Endothelial cell of umbilical vein (primary cell): Measurements from ENCODE around the gene RASGRF1. TPM values are rescaled to one million over a fixed set of nuclear protein-coding genes. Genes with fewer than 3 reads are reported as not detected.

Experiments used
- BruUV-seq: library from RNA; stranded (reverse); fragments of 400-500 nt; replicated peaks from 2 replicates; lab custom pipeline; 2021; lab: Mats Ljungman, UMichigan
- CTCF ChIA-PET: fragments of 300-600, 350-600 bp; sonication (Branson Sonifier 250); formaldehyde crosslinking; loops from one replicate; lab custom pipeline; 2021; ENCODE audit warnings: antibody characterized with exemption, inconsistent platforms; lab: Charles Lee
- POLR2A ChIA-PET: fragments of 300-600, 350-600 bp; sonication (Branson Sonifier 250); formaldehyde crosslinking; loops from one replicate; lab custom pipeline; 2021; ENCODE audit warnings: antibody characterized with exemption, inconsistent platforms; lab: Charles Lee
- DNase-seq: peaks from one replicate; pipeline ENCODE4 v3.0.0-alpha.2; 2011; ENCODE audit warnings: low read depth, low spot score
- FAIRE-seq: peaks from 2 replicates; lab custom pipeline; 2011; peaks lifted over from hg19 to GRCh38; lab: Jason Lieb, UNC
- H2AFZ ChIP-seq: 2 replicates; pipeline ENCODE4 v1.6.0; 2012; ENCODE audit warnings: low read depth, low read length, control low read depth, inconsistent platforms
- H3K27ac ChIP-seq: 2 replicates; pipeline ENCODE4 v1.5.1; 2011; ENCODE audit warnings: low read depth, mild to moderate bottlenecking, control low read depth, low read length, moderate library complexity; ENCODE audit not compliant: insufficient read depth
- H3K27me3 ChIP-seq, 2 experiments: 2 replicates each; pipeline versions ENCODE4 v1.6.0 to v1.6.1; 2011; ENCODE audit warnings: low read length in 2 of 2, mixed read lengths in 1 of 2; ENCODE audit not compliant: control insufficient read depth in 2 of 2, insufficient read depth in 2 of 2
- H3K36me3 ChIP-seq, 2 experiments: 2 replicates in 1 of 2; 3 replicates in 1 of 2; pipeline ENCODE4 v1.5.1; 2011; ENCODE audit warnings: low read length in 2 of 2, mild to moderate bottlenecking in 1 of 2, moderate library complexity in 1 of 2; ENCODE audit not compliant: control insufficient read depth in 2 of 2, insufficient read depth in 2 of 2; ENCODE audit errors: extremely low read depth in 1 of 2
- H3K4me1 ChIP-seq: 3 replicates; pipeline ENCODE4 v1.5.1; 2011; ENCODE audit warnings: mild to moderate bottlenecking, low read length; ENCODE audit not compliant: control insufficient read depth, insufficient read depth; ENCODE audit errors: extremely low read depth
- H3K4me2 ChIP-seq: 2 replicates; pipeline ENCODE4 v1.6.1; 2011; ENCODE audit warnings: low read length, control low read depth, mixed read lengths; ENCODE audit not compliant: insufficient read depth
- H3K4me3 ChIP-seq, 3 experiments: fragments of 200-600 bp in 1 of 3; sonication (generic), shearing (Covaris generic) in 1 of 3; replicated peaks in 1 of 3; 2 replicates each; pipeline ENCODE4 v1.5.1; 2011 to 2016; ENCODE audit warnings: control low read depth in 3 of 3, low read length in 3 of 3, mild to moderate bottlenecking in 2 of 3, inconsistent platforms in 1 of 3, low read depth in 1 of 3, moderate library complexity in 1 of 3; ENCODE audit not compliant: insufficient read depth in 1 of 3
- H3K79me2 ChIP-seq: 2 replicates; pipeline ENCODE4 v1.6.0; 2012; ENCODE audit warnings: low read length, inconsistent platforms; ENCODE audit not compliant: control insufficient read depth, insufficient read depth
- H3K9ac ChIP-seq: replicated peaks from 2 replicates; pipeline ENCODE3; 2011; ENCODE audit warnings: low read length, control low read depth; ENCODE audit not compliant: insufficient read depth; ENCODE audit errors: extremely low read depth
- H3K9me1 ChIP-seq: replicated peaks from 3 replicates; pipeline ENCODE4 v1.6.0; 2011; ENCODE audit warnings: mild to moderate bottlenecking, low read length; ENCODE audit not compliant: control insufficient read depth, insufficient read depth; ENCODE audit errors: extremely low read depth
- H3K9me3 ChIP-seq: replicated peaks from 2 replicates; pipeline ENCODE4 v1.5.1; 2012; ENCODE audit warnings: low read length, inconsistent platforms; ENCODE audit not compliant: control insufficient read depth, insufficient read depth
- H4K20me1 ChIP-seq: replicated peaks from 2 replicates; pipeline ENCODE3; 2011; ENCODE audit warnings: mild to moderate bottlenecking, low read length; ENCODE audit not compliant: control insufficient read depth, insufficient read depth; ENCODE audit errors: extremely low read depth
- CTCF ChIP-seq, 2 donors: IDR thresholded peaks; 1 replicate in 1 of 2; 2 replicates in 1 of 2; pipeline ENCODE4 v1.5.1; 2011; ENCODE audit warnings: low read length in 2 of 2, mild to moderate bottlenecking in 2 of 2, moderate library complexity in 2 of 2, control low read depth in 1 of 2, inconsistent platforms in 1 of 2, low read depth in 1 of 2; ENCODE audit not compliant: insufficient read depth in 1 of 2; ENCODE audit errors: extremely low read depth in 1 of 2
- EZH2 ChIP-seq: IDR thresholded peaks from 2 replicates; pipeline ENCODE4 v1.6.1; 2012; ENCODE audit warnings: borderline replicate concordance, low read depth, mild to moderate bottlenecking, moderate library complexity, low read length, inconsistent platforms; ENCODE audit not compliant: severe bottlenecking
- FOS ChIP-seq: IDR thresholded peaks from 2 replicates; pipeline ENCODE4 v1.6.1; 2011; ENCODE audit warnings: mild to moderate bottlenecking, low read length, moderate library complexity, borderline replicate concordance; ENCODE audit not compliant: insufficient read depth
- GATA2 ChIP-seq: IDR thresholded peaks from 2 replicates; pipeline ENCODE4 v1.7.0; 2011; ENCODE audit warnings: low read depth, mild to moderate bottlenecking, moderate library complexity, mixed read lengths, low read length; ENCODE audit not compliant: insufficient read length, insufficient read depth
- JUN ChIP-seq: IDR thresholded peaks from 2 replicates; pipeline ENCODE4 v1.6.1; 2011; ENCODE audit warnings: borderline replicate concordance, low read depth; ENCODE audit not compliant: insufficient read length, insufficient read depth
- MYC ChIP-seq: IDR thresholded peaks from one replicate; pipeline ENCODE4 v1.6.1; 2011; ENCODE audit warnings: mild to moderate bottlenecking, low read depth, low read length
- POLR2A ChIP-seq: IDR thresholded peaks from 2 replicates; pipeline ENCODE4 v1.6.1; 2012; ENCODE audit warnings: low read depth, mild to moderate bottlenecking, control low read depth, low read length
- POLR2AphosphoS5 ChIP-seq: IDR thresholded peaks from 2 replicates; pipeline ENCODE4 v1.6.1; 2012; ENCODE audit warnings: low read depth, mild to moderate bottlenecking, control low read depth, low read length, moderate library complexity; ENCODE audit not compliant: insufficient read depth
- dilution Hi-C: fragments of 300-500 bp; cut with MboI; formaldehyde crosslinking; loops from one replicate; pipeline ENCODE4 v1.15.0; 2019; ENCODE audit warnings: low sequenced_read_pairs; ENCODE audit not compliant: extremely low pct_ligation_motif_present
- intact Hi-C: fragments of 100-400 bp; cut with micrococcal nuclease; formaldehyde crosslinking; loops from one replicate; pipeline ENCODE4 v1.10.0; 2022
- polyA plus RNA-seq, 4 experiments: library from polyadenylated mRNA; depleted of rRNA in 3 of 4; stranded (reverse) in 3 of 4; unstranded in 1 of 4; fragments of >200 nt; gene quantifications; 2 replicates each; pipeline versions ENCODE4 v1.2.1 to v1.2.3, GENCODE V29; 2011 to 2012; ENCODE audit warnings: missing spikeins in 1 of 4
- total RNA-seq: library from RNA; stranded (reverse); gene quantifications from 2 replicates; pipeline ENCODE4 v1.2.3, GENCODE V29; 2021
- TF ChIP-seq, protein P1 (sequence below): IDR thresholded peaks from 2 replicates; pipeline ENCODE4 v1.6.1; 2011; ENCODE audit not compliant: insufficient read depth, insufficient read length

RASGRF1 gene
- total and polyA plus RNA-seq, 2 donors (not counting 3 experiments of a cell fraction or from before 2014, with no cell fraction given) = 0.04 TPM; not detected in 1

- Histone ChIP-seq H3K9me1 (no peaks in the 10 kb centered on the region), H3K9ac (no peak overlapping the region), H2AFZ (no peak overlapping the region), H3K4me3 (no peak overlapping the region), H3K4me2 (no peak overlapping the region), H3K36me3 (no peaks in the 10 kb centered on the region), H4K20me1 (no peaks in the 10 kb centered on the region), H3K9me3 (no peaks in the 10 kb centered on the region), H3K4me1 (no peaks in the 10 kb centered on the region), H3K79me2 (no peaks in the 10 kb centered on the region), H3K27me3 (peaks cover 0 to 3% of the 10 kb centered on the region in 2 experiments), H3K27ac (no peak overlapping the region)
- FAIRE-seq (no peak), DNase-seq (no peak)
- intact Hi-C loops = no loop called here
- dilution Hi-C loops = no loop called here
- POLR2A ChIA-PET = no interaction called here
- CTCF ChIA-PET = interaction anchor here (1.0 to 2.5 kb wide), 3 partner anchors 9 to 47 kb away, joined by 3 to 7 read pairs (median 3); no protein-coding TSS in a partner anchor
- TF ChIP-seq, protein P1, sequence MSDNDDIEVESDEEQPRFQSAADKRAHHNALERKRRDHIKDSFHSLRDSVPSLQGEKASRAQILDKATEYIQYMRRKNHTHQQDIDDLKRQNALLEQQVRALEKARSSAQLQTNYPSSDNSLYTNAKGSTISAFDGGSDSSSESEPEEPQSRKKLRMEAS = no peak
- TF ChIP-seq POLR2AphosphoS5 (no peak), JUN (no peak), MYC (no peak), CTCF (IDR thresholded peaks at IDR 0.05; ENCODE audit: extremely low read depth in 1 of 2, insufficient read depth in 1 of 2, low read depth in 1 of 2, low read length in 2 of 2) (no peak), EZH2 (no peak), FOS (no peak), POLR2A (no peak), GATA2 (no peak)
- no TSS peak for BruUV-seq
Measured at GRCh38 chr15:78960308-78960707, 130.3 kb downstream of the RASGRF1 start.
